ENCODE measurements around the gene PRX.
A peak's percentile ranks its signal among the peaks of the same experiment; 100 is the strongest.

Gene PRX, protein sequence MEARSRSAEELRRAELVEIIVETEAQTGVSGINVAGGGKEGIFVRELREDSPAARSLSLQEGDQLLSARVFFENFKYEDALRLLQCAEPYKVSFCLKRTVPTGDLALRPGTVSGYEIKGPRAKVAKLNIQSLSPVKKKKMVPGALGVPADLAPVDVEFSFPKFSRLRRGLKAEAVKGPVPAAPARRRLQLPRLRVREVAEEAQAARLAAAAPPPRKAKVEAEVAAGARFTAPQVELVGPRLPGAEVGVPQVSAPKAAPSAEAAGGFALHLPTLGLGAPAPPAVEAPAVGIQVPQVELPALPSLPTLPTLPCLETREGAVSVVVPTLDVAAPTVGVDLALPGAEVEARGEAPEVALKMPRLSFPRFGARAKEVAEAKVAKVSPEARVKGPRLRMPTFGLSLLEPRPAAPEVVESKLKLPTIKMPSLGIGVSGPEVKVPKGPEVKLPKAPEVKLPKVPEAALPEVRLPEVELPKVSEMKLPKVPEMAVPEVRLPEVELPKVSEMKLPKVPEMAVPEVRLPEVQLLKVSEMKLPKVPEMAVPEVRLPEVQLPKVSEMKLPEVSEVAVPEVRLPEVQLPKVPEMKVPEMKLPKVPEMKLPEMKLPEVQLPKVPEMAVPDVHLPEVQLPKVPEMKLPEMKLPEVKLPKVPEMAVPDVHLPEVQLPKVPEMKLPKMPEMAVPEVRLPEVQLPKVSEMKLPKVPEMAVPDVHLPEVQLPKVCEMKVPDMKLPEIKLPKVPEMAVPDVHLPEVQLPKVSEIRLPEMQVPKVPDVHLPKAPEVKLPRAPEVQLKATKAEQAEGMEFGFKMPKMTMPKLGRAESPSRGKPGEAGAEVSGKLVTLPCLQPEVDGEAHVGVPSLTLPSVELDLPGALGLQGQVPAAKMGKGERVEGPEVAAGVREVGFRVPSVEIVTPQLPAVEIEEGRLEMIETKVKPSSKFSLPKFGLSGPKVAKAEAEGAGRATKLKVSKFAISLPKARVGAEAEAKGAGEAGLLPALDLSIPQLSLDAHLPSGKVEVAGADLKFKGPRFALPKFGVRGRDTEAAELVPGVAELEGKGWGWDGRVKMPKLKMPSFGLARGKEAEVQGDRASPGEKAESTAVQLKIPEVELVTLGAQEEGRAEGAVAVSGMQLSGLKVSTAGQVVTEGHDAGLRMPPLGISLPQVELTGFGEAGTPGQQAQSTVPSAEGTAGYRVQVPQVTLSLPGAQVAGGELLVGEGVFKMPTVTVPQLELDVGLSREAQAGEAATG (N-terminal part only)

DNA sequence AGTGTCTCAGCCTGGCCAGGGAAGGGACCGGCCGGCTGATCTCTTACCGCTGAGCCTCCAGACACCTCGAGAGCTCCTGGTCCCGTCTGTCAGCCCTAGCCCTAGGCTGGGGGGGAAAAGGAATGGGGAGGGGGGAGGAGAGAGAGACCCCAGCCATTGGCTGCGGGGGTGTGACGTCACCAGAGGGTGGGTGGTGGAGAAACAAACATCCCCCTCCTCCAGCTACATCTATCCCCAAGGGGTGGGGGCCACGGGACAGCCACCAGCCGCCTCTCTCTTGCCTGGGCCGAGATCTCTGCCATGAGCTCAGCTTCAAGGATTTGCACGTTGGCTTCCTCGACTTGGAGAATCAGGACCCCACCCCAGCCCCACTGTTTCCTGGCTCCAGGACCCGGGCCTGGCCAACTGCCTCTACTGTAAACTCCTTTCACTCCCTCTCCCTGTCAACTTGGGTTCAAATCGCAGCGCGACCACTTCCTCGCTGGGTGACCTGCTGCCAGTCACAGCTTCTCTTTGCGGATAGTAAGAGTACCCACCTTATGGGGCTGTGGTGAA, at the start of gene PRX:
Gene PRX (minus strand): TSS at position 88 of the 555 bp plus-strand sequence. CDS start 5,446 bp downstream, outside the sequence.
- DNase-seq (ENCODE audit: low read depth) = no peak

DNA sequence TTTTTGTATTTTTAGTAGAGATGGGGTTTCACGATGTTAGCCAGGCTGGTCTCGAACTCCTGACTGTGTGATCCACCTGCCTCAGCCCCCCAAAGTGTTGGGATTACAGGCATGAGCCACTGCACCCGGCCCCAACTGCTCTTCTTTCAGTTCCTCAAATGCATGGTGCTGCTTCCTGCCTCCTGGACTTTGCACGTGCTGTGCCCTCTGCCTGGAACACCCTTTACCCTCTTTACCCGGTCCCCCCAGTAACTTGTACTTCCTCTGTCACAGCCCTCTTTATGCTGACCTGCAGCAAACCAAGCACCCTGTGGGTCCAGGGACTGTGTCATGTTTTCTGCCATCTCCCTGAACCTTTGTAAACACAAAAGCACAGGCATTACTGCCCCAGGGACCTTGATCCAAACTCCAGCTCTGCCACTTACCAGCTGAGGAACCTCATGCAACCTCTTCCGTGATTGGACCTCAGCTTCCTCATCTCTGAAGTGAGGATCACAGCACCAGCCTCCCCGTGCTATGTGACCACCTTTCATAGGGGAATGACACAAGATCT, 48.6 kb upstream of the PRX start:
- DNase-seq (ENCODE audit: low read depth) = no peak

DNA sequence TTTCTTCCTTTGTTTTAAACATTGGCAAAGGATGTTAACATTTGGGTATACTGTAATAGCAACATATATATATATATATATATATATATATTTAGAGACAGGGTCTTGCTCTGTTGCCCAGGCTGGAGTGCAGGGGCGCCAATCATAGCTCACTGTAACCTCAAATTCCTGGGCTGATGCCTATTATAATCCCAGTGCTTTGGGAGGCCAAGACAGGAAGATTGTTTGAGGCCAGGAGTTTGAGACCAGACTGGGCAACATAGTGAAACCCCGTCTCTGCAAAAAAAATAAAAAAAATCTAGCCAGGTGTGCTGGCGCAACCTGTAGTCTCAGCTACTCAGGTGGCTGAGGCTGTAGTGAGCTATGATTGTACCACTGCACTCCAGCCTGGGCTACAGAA, 47.0 kb upstream of the PRX start:
- no peak for DNase-seq (ENCODE audit: low read depth)

DNA sequence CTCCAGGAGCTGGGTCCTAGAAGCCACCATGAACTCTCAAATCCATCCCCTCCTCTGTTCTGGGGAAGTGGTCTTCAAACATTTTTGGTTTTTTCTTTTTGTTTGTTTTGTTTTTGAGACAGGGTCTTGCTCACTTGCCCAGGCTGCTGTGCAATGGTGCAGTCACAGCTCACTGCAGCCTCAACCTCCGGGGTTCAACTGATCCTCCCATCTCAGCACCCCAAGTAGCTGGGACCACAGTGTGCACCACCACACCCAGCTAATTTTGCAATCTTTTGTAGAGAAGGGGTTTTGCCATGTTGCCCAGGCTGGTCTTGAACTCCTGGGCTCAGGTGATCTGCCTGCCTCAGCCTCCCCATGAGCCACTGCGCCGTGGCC, 45.4 kb upstream of the PRX start:
- DNase-seq (ENCODE audit: low read depth) = no peak

DNA sequence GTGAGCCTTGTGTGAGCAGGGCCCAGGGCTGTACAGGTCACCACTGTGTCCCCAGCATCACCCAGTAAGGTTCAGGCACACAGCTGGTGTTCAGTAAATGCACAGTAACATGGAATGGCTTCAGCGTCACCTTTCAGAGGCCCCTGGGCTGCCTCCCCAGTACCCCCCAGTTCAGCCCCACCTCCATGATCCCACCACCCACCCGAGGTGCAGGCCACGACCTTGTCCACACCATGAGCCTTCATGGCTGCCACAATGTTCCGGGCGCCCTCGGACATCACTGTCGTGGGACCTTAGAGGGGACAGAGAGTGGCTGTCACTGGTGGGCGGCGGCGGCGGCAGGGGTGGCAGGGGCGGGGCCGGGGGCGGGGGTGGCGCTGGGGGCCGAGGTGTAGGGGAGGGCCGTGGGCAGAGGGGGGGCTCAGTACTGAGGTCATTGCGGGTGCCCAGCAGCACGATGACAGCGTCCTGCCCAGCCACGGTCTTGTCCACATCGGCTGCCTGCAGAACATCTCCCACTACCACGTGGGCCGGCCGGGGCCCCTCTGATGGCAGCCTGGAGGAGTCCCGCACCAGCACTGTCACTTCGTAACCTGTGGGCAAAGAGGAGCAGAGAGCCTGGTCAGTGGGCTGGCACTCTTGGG, 44.9 kb upstream of the PRX start:
- DNase-seq (ENCODE audit: low read depth) = no peak

DNA sequence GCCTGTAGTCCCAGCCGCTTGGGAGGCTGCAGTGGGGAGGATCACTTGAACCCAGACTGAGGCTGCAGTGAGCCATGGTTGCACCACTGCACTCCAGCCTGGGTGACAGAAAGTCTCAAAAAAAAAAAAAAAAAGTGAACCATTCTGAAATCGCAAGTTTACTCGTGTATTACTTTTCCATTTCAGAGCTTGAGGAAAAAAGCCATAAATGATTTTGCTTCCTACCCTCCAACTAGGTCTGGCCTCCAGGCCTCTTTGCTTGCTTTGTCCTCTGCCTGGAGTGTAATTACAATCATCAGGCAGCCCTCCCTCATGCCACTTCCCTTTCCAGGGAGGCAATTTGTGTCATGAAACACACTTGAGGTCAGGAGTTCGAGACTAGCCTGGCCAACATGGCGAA, 43.9 kb upstream of the PRX start:
- DNase-seq (ENCODE audit: low read depth) = no peak

DNA sequence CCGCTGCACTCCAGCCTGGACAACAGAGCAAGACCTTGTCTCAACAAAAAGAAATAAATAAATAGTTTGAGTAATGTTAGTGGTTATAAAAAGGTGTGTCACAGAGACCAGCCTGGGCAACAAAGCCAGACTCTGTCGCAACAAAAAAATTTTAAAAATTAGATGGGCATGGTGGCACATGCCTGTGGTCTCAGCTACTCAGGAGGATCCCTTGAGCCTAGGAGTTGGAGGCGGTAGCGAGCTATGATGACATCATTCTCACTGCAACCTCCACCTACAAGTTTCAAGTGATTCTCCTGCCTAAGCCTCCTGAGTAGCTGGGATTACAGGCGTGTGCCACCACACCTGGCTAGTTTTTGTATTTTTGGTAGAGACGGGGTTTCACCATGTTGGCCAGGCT, 40.8 kb upstream of the PRX start:
- peak; percentile 26 for DNase-seq (ENCODE audit: low read depth)

DNA sequence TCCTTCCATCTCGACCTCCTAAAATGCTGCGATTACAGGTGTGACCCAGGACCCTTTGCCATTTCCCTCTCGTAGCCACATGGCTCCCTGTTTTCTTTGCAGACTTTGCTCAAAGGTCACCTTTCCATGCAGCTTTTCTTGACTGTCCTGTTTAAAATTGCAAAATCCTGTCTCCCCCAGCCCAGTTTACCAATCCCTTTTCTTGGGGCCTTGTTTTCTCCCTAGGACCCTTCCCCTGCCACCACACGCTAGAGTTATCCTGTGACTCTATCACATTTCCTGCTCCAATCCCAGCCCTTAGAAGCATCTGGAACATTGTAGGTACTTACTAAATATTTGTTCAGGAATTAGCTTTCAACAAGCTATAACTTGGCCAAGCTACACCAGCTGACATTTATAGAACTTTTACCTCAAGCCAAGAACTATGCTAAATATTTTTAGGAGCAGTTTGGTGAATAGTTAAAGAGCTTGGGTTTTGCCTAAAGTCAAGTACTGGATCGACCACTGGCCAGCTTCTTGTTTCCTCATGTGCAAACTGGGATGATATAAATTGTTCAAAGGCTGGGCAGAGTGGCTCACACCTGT, 40.1 kb upstream of the PRX start:
- DNase-seq (ENCODE audit: low read depth) = no peak

DNA sequence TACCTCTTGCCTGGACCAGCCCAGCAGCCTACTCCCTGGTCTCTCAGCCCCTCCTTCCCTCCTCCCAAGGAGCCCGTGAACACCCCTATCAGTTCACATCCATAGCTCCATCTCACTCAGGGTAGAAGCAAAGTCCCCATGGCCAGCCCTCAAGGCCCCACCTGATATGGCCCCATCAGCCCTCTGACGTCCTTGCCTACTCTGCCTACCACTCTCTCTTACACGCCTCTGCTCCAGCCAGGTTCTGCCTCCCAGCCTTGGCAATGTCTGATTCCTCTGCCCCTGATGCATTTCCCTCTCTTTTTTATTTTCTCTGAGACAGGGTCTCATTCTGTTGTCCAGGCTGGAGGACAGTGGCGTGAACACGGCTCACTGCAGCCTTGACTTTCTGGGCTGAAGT, 38.8 kb upstream of the PRX start:
- no peak for DNase-seq (ENCODE audit: low read depth)

DNA sequence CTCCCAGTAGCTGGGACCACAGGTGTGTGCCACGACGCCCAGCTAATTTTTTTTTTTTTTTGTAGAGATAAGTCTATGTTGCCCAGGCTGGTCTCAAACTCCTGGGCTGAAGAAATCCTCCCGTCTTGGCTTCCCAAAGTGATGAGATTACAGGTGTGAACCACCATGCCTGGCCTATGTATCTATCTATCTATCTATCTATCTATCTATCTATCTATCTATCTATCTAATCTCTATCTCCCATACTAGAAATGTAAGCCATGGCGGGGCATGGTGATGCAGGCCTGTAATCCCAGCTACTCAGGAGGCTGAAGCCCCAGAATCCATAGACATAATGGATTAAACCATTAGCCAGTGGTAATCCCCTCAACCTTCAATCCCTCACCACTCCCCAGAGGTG, 37.5 kb upstream of the PRX start:
- DNase-seq (ENCODE audit: low read depth) = no peak

DNA sequence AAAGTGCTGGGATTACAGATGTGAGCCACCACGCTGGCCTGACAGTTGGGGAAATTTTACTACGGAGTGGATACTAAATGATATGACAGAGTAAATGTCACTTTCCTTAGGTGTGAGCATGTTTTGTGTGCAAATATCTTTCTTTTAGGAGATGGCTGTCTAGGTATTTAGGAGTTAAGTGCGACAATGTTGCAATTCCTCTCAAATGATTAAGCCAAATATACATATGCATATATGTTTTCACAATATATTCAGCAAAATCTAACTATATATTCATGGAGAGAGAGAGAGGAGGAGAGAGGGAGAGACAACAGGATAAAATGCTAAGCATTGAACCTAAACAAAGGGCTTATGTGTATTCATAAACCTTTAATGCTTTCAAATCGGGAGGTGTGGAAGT, 36.3 kb upstream of the PRX start:
- no peak for DNase-seq (ENCODE audit: low read depth)

DNA sequence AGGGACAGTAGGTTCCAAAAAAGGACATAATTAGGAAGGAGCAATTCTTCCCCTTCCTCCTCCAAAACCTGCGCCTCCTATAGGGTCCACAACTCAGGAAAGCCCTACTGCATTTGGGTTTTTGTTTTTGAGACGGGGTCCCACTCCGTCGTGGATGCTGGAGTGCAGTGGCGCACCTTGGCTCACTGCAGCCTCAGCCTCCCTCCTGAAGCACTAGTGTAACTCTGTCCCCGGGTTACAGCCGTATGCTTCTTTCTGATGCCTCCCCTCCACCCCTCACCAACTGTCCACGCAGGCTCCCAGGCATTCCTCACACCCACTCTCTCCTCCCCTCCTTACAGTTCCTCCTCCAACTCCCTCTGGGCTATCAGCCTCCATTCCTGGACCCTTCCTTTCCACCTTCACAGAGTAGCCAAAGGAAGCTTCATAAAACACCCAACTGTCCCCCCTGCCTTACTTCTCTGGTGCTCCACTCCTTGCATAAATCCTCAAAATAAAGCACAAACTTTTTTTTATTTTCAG, 33.1 kb upstream of the PRX start:
- no peak for DNase-seq (ENCODE audit: low read depth)

DNA sequence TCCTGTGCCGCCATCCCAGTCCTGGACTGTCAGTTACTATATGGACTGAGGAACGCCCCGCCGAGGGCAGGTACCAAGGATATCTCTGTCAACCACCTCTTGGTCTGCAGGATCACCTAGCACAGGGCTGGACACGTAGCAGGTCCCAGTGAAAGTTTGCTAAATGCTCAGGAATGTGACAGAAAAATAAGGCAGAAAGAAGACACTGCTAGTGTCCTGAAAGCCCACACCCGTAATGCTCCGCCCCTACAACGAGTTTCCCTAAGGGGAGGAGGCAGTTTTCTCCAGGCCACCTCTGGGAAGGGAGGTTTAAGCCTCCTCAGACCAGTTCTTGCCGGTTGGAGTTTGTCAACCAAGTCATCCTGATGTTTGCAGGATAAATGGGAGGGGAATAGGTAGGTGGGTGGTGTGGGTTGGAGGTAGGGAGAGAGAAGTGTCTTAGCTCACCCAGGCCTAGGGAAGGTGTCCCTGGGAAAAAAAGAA, 32.6 kb upstream of the PRX start:
- DNase-seq (ENCODE audit: low read depth) = no peak

DNA sequence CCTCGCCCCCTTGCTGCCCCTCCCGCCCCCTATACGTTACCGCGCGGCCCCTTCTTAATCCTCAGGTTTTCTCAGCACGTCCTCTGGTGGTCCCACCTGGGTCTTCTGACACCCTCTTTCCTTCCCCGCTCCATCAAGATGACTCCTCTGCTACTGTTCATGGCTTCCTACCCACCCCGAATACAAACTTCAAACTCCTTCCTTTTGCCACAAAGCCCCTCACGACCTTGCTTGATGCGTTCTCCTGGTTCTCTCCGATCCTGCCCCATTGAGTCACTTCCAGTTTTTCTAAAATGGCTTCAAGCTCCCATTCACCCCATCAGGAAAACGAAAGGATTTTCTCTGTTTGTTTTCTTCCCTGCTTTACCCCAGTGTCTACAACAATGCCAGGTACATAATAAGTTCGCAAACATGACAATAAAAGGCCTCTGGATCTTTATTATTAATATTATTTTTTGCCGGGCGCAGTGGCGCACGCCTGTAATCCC, 31.7 kb upstream of the PRX start:
- no peak for DNase-seq (ENCODE audit: low read depth)

DNA sequence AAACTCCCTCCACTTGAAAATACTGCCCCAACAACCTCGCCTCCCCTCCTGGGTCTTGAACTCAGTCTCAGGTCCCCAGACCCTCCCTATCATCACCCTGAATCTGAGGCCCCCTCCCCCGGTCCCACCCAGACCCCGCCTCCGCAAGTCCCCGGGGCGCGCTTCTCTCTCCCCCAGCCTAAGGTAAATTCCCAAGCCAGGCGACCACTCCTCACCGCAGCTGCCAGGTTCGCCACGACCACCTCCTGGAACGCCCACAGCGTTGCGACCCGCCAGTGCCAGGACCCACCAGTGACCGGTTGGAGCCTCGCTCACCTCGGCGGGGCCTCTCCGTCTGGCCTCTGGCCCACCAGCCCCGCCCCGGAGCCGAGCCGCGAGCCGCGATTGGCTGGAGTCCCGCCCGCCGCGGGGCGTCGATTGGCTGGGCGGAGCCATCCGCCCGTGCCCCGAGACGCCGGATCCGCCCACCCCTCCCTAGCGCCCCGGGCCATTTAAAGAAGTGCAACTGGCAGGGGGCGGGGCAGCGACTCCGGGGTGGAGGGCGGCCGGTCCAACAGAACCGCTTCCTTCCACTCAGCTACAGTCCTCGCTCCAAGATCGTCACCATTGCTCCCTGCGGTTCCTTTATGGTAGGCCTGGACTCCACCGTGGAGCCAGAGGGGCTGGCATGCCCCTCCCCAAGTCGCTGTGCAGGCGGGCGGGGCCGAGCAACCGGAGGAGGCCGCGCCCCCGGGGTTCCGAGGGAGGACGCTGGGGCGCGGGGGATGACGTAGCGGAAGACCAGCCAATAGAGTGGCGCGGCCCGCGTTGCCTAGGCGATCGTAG, 31.0 kb upstream of the PRX start, which contains the start of gene SERTAD3:
Gene SERTAD3 (minus strand): TSS at position 336 of the 825 bp plus-strand sequence. CDS start 2,255 bp downstream, outside the sequence.
- DNase-seq (ENCODE audit: low read depth) = peak; percentile 93

DNA sequence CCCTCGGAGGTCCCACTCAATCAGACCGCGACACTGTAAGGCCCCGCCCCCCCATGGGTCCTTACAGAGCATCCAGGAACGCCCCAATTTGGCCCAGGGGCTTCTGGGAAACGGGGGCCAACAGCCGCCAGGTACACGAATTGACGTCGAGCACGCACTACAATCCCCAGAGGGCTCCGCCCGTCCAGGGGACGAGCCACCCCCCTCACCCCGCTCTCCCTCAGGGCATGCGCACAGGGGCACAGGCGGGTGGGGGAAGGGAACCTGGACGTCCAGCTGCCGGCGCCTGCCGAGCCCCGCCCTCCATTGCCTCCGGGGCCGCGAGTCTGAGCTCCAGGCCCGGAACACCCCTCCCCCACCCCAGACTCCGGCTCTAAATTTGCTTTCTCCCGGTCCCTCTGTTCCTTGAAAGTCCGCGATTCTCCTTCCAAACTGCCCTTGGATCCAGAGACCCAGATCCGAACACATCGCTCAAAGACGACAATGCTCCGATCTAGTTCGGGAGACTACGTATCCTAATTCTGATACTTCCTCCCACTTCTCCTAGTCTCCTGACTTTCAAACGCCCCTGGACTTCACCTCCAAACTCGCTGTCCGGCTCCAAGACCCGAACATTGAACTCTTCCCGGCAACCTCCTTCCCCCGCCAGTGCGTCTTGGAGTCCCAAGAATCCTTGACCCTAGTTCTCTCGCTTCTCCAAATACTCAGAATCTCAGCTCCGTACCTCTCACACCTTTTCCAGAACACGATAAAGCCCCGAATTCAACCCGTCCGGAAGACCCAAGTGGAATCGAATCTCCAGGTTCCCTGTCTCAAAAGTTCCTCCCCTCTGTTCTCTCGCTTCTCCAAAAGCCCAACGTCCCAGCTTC, 30.2 kb upstream of the PRX start:
- DNase-seq (ENCODE audit: low read depth) = peak; percentile 100

DNA sequence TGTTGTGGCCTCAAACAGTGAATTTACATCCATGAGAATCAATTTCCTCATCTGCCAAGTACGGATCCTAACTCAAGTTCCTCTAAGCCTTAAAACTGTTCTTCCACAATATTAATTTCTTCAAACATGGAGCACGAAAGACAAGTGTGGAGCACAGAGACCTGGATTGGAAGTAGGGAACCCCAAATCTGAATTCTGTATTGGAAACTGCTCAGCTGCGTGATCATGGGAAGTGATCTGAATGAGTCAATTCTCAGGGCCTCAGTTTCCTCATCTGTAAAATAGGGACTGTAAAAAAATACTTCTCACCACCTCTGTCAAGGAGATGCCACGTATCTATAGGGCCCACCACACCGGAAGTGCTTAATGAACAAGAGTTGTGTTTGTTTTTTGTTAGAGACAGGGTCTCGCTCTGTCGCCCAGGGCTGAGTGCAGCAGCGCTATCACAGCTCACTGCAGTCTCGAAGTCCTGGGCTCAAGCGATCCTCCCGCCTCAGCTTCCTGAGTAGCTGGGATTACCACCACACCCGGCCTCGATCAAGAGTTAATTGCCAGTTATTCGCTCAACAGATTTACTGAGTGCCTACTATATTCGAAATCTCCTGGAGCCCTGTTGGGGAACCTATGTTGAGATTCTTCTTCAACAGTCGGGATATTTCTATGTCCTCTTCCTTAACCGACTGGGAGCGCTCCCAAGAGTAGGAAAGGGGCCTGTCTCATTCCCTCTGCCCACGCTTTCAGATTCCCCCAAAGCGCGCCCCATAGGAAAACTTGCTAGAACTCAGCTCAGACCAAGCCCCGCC, 29.4 kb upstream of the PRX start:
- no peak for DNase-seq (ENCODE audit: low read depth)
